Subcutaneous abdominal adipose tissue (tissue), 5 donors: ENCODE measurements around the gene SLC22A23.

Experiments
- H3K27ac ChIP-seq: one replicate; pipeline ENCODE4 v1.7.0; 2013; ENCODE audit warnings: low read depth, mild to moderate bottlenecking, inconsistent platforms, low read length, moderate library complexity
- H3K27me3 ChIP-seq, 5 donors: one replicate each; pipeline ENCODE4 v1.7.0; 2013; ENCODE audit warnings: low read length in 5 of 5, inconsistent platforms in 1 of 5; ENCODE audit not compliant: control insufficient read depth in 5 of 5, insufficient read depth in 4 of 5
- H3K36me3 ChIP-seq, 5 donors: one replicate each; pipeline ENCODE4 v1.7.0; 2013; ENCODE audit warnings: low read length in 5 of 5; ENCODE audit not compliant: control insufficient read depth in 5 of 5, insufficient read depth in 5 of 5
- H3K4me1 ChIP-seq, 5 donors: one replicate each; pipeline ENCODE4 v1.7.0; 2013; ENCODE audit warnings: low read length in 5 of 5, mild to moderate bottlenecking in 3 of 5, moderate library complexity in 1 of 5; ENCODE audit not compliant: control insufficient read depth in 5 of 5, insufficient read depth in 5 of 5
- H3K4me3 ChIP-seq, 5 donors: one replicate each; pipeline ENCODE4 v1.7.0; 2013; ENCODE audit warnings: low read length in 5 of 5, low read depth in 1 of 5
- H3K9ac ChIP-seq, 5 donors: one replicate each; pipeline ENCODE4 v1.7.0; 2013; ENCODE audit warnings: low read length in 5 of 5, mild to moderate bottlenecking in 4 of 5, moderate library complexity in 3 of 5
- H3K9me3 ChIP-seq, 5 donors: one replicate each; pipeline ENCODE4 v1.7.0; 2013; ENCODE audit warnings: low read length in 5 of 5; ENCODE audit not compliant: control insufficient read depth in 5 of 5
- donor health status: healthy.
- donor health status: healthy.
- donor health status: healthy.
- donor health status: healthy.
- donor health status: healthy.

SLC22A23 gene

DNA sequence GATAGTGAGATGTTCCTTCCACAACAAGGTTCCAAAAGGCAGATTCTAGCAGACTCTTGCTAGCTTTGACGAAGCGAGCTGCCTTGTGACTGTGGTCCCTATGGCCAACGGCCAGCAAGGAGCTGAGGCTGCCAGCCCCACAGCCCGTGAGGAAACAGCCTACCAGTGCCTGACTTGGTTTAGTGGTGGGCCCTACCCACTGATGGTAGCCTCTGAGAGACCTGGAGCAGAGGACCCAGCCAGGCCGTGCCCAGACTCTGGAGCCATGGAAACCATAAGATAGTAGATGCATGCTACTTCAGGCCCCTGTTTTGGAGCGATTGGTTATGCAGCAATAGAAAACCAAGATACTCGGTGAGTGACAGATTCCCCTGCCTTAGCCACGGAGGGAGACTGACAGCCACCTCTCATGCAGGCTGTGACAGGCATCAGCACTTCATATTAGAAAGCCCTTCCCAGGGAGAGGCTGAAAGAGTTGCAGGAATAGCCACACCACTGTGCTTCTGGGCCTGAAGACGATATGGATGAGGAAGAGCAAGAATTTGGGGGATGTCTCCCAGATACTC is 178.9 kb downstream of the SLC22A23 start:
- peaks cover 0 to 55% (median 18%) of the 10 kb centered on the region in 5 donors for H3K36me3 ChIP-seq
- no peaks in the 10 kb centered on the region for H3K9me3 ChIP-seq
- H3K27ac ChIP-seq: no peak overlapping the region

DNA sequence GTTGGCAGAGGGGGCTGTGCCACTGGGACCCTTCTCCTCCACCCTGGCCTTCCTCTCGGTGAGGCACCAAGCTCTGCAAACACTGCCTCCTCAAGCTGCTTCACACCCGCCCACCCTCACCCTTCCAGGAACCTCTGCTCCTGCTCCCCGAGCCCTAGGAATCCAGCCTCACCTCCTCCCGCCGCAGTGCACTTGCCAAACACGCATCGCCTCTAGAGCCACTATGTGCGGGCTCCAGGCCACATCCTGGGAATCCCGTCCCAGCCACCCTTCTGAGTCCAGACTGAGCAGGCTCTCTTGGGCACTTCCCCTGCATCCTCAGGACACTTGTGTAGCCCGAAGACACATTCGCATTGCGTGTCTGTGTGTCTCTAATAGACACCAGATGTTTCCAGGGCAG is 179.6 kb downstream of the SLC22A23 start:
- no peak overlapping the region for H3K27ac ChIP-seq
- no peak overlapping the region for H3K4me3 ChIP-seq
- peaks cover 7 to 29% (median 23%) of the 10 kb centered on the region in 5 donors for H3K4me1 ChIP-seq
- H3K9ac ChIP-seq: no peak overlapping the region
- H3K36me3 ChIP-seq: peaks cover under 1 to 55% (median 22%) of the 10 kb centered on the region in 5 donors
- H3K9me3 ChIP-seq: no peaks in the 10 kb centered on the region
- no peaks in the 10 kb centered on the region for H3K27me3 ChIP-seq

More for the DNA sequence above, 178.9 kb downstream of the SLC22A23 start:
- no peak overlapping the region for H3K4me3 ChIP-seq
- H3K4me1 ChIP-seq: peaks cover 12 to 36% (median 29%) of the 10 kb centered on the region in 5 donors
- no peak overlapping the region for H3K9ac ChIP-seq
- no peaks in the 10 kb centered on the region for H3K27me3 ChIP-seq

DNA sequence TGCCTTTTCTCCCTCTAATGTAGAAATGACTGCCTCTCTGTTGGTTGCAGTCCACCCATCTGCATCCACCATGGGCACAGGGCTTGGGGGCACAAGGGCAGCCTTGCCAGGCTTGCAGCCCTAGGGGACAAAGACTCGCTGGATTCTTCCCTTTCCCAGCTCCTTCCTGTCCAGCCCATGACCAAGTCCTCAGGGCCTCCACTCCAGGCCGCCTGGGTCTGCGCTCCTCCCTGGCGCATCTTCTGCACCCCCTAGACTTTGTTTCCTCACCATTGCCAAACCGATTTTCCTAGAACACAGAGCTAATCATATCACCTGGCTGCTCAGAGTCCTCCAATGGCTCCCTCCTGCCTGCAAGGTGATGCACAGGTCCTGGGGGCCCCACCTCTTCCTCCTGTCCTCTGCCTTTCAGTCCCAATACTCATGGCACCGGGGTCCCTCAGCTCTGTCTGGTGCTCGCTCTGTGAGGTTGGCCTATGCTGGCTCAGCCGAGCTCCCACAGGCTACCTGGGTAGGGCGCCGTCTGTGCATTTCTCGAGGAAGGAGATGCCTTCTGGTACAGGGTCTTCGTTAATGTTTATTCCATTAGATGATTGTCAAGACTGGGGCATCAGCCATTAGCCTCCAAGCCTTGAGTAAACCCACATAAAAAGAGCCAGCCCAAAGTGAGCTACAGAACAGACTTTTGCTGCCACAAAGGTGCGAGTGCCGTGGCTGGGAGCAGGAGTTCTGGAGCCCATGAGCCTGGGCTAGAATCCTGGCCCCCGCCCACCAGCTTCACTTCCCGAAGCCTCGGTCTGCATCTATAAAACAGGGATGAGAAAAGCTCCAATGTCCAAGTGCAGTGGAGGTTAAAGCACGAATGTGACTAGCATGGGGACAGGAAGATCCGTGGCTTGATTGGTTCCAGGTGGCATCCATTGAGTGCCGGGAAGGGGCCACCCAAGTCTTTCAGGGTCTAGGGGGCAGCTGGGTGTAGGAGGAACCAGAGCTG is 180.4 kb downstream of the SLC22A23 start:
- no peak overlapping the region for H3K4me3 ChIP-seq
- H3K36me3 ChIP-seq: peaks cover 3 to 61% (median 30%) of the 10 kb centered on the region in 5 donors
- H3K27me3 ChIP-seq: no peaks in the 10 kb centered on the region
- no peak overlapping the region for H3K9ac ChIP-seq
- peaks cover 1 to 21% (median 15%) of the 10 kb centered on the region in 5 donors for H3K4me1 ChIP-seq
- no peak overlapping the region for H3K27ac ChIP-seq
- H3K9me3 ChIP-seq: no peaks in the 10 kb centered on the region

DNA sequence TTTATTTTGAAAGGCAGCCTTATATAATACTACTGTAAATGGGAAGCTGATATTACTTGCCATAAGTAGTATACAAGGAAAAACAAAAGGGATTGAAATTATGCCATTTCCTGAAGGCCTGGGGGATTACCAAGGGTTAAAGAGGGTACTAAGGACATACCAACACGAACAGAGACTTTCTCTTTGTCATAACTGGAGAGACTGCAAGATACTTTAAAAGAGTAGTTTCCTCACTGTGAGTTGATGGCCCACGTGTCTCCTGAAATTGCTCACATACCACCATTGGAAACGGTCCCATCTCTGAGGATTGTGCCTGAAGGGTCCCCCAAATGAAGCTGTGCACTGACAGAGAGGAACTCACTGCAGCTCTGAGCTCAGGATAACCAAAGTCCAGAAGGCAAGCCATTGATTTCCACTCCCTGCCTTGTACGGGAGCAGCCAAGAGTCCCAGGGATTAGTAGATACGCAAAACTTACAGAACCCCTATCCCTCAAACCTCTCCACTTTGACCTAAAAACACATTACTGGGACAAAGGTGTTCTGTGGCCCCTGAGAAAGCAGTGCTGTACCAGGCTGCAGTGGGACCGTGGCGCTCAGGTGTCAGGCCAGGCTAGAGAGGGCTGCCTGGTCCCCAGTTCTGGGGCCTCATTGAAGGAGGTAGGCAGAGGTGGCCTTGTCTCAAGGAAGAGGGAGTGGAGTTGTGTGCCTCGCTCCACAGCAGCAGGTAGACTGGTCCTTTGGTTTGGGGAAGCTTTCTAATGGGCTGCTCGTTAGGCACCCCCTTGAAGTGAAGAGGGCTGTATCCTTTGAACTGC is 182.9 kb downstream of the SLC22A23 start:
- Histone ChIP-seq H3K9me3 (no peaks in the 10 kb centered on the region), H3K27me3 (no peaks in the 10 kb centered on the region), H3K4me1 (peaks cover 0 to 7% (median 6%) of the 10 kb centered on the region in 5 donors), H3K9ac (no peak overlapping the region), H3K4me3 (no peak overlapping the region), H3K27ac (no peak overlapping the region), H3K36me3 (peaks cover 3 to 84% (median 55%) of the 10 kb centered on the region in 5 donors)

DNA sequence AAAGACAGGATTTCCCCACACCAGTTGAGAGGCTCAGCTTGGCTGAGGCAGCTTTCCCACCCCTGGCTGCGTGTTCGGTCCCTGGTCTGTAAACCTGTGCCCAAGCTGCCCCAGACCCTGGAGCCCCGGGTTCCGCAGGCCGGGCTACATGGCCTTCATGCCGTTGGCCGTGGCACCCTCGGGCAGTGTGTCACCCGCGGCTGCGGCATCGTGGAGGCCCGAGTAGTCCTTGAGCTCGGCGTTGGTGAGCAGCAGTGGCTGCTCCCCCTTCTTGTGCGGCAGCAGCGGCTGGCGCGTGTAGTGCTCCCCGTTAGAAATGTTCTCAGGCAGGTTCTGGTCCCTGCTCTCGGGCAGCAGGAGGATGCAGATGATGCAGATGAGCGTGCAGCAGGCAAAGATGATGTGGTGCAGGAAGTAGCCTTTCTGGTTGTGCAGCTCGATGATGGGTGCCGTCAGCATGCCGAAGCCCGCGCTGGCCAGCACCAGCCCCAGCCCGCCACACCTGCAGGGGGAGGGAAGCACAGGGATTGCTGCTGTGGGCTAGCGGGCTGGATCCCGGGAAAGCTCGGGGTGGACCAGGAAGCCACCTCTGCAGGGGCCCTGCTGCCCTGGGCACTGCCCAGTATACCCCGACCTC is 183.8 kb downstream of the SLC22A23 start:
- Histone ChIP-seq H3K36me3 (peaks cover 3 to 82% (median 59%) of the 10 kb centered on the region in 5 donors), H3K9ac (no peak overlapping the region)

DNA sequence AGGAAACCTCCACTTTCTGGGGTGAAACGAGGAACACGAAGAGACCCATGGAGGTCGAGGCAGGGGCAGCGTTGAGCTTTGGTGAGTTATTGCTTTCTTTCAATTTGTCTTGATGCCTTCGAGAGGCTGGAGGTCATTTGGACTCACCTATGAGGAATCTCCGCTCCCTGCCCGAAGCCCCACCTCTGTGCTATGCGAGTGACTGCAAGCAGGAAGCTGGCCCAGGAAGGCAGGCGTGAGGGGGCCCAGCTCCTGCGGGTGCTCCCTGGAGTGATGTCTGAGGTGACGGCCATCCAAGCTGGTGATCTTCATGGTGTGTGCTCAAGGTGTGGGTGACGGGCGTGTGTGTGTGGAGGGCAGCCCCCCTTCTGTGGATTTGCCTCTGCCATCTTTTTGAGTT is 185.1 kb downstream of the SLC22A23 start:
- peaks cover 3 to 76% (median 58%) of the 10 kb centered on the region in 5 donors for H3K36me3 ChIP-seq
- no peaks in the 10 kb centered on the region for H3K27me3 ChIP-seq
- peaks cover 0 to 7% (median 0%) of the 10 kb centered on the region in 5 donors for H3K4me1 ChIP-seq

More for the DNA sequence above, 183.8 kb downstream of the SLC22A23 start:
- Histone ChIP-seq H3K4me3 (no peak overlapping the region), H3K27ac (no peak overlapping the region), H3K9me3 (no peaks in the 10 kb centered on the region), H3K4me1 (peaks cover 0 to 7% (median 0%) of the 10 kb centered on the region in 5 donors), H3K27me3 (no peaks in the 10 kb centered on the region)

DNA sequence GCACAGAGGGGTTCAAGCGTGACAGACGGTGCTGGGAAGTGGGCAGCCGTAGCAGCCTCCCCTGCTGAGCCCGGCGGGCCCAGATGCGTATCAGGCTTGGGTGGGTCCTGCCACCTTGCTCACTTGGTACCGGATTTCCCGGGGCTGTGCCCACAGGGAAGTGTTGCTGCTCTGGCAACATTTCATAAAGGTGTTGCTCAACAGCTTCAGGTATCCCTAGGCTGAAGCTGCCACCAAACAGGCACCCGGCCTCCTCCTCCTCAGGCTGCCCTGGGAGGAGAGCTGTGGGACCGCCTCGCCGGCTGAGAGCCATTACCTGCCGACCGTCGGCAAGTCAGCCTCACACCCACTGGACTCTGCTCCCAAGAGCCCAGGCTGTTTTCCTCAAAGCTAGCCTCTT is 186.6 kb downstream of the SLC22A23 start:
- H3K9me3 ChIP-seq: no peaks in the 10 kb centered on the region
- H3K9ac ChIP-seq: no peak overlapping the region
- no peak overlapping the region for H3K4me3 ChIP-seq
- H3K27ac ChIP-seq: no peak overlapping the region
- H3K4me1 ChIP-seq: peaks cover 0 to 7% (median 0%) of the 10 kb centered on the region in 5 donors
- H3K36me3 ChIP-seq: peaks cover 3 to 71% (median 60%) of the 10 kb centered on the region in 5 donors
- no peaks in the 10 kb centered on the region for H3K27me3 ChIP-seq

More for the DNA sequence above, 185.1 kb downstream of the SLC22A23 start:
- Histone ChIP-seq H3K4me3 (no peak overlapping the region), H3K27ac (no peak overlapping the region), H3K9ac (no peak overlapping the region), H3K9me3 (no peaks in the 10 kb centered on the region)

DNA sequence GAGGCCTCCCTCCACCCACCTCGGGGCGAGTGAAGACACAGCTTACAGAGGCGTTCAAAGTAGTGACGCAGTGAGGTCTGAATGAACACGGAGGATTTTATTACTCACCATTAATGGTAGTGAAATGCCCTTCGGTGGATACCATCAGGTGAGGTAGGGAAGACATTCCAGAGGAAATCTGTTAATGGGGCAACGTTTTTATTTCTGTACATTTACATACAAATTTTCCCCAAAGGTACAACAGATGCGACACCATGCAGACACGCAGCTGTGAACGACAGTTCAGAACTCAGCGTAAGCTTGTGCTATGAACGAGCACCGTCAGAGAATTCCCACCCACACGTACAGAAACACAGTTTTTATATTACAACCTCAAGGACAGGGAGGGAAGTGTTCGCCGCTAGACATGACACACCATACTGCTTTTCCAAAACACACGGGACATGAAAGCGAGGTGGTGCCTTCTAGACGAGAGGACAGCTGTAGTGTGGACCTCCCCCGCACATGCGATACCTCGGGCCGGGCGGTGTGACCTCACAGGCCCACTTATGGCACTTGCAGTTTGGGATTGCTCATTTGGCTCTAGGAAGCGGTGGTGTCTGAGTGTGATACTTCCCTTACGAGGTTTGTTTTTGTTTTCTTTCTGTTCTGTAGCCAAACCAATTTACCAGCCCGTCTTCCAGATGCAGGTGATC is 187.4 kb downstream of the SLC22A23 start:
- H3K27ac ChIP-seq: no peak overlapping the region
- H3K9me3 ChIP-seq: no peaks in the 10 kb centered on the region
- H3K36me3 ChIP-seq: peaks cover 3 to 72% (median 60%) of the 10 kb centered on the region in 5 donors
- no peak overlapping the region for H3K4me3 ChIP-seq
- H3K27me3 ChIP-seq: no peaks in the 10 kb centered on the region
- peaks cover 0 to 11% (median under 1%) of the 10 kb centered on the region in 5 donors for H3K4me1 ChIP-seq
- no peak overlapping the region for H3K9ac ChIP-seq

DNA sequence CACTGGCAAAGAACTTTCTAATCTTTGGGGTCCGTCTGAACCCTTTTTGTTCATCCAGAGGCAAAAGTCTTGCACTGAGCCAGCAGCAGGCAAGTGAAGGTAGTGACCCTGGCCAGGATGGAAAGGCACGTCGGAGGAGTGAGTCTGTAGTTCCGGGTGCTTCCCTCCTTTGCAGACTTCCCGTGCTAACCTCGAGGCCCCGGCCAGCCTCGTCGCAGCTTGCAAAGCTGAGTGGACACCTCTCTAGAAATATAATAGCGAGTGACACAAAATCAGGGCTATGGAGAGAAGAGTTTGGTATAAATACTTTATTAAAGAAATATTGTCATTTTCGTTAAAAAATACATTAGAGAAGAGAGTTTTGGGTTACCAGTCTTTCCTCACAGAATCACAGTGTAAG is 188.2 kb downstream of the SLC22A23 start:
- H3K27me3 ChIP-seq: no peaks in the 10 kb centered on the region
- no peak overlapping the region for H3K27ac ChIP-seq
- no peaks in the 10 kb centered on the region for H3K9me3 ChIP-seq
- peaks cover 3 to 75% (median 64%) of the 10 kb centered on the region in 5 donors for H3K36me3 ChIP-seq
- H3K9ac ChIP-seq: no peak overlapping the region
- H3K4me3 ChIP-seq: no peak overlapping the region
- H3K4me1 ChIP-seq: peaks cover 0 to 13% (median 4%) of the 10 kb centered on the region in 5 donors
